KMS-11 (cell line): ENCODE measurements around the gene OR13F1.

Source experiments
- H2AFZ ChIP-seq: fragments of 200-600 bp; sonication (generic); 2 replicates; pipeline ENCODE4 v1.6.1; 2016; ENCODE audit warnings: antibody characterized with exemption, mixed run types, low read depth
- H3K27ac ChIP-seq: fragments of 200-600 bp; sonication (generic); 2 replicates; pipeline ENCODE4 v1.6.1; 2016; ENCODE audit warnings: mild to moderate bottlenecking, mixed run types
- H3K27me3 ChIP-seq: fragments of 200-600 bp; sonication (generic); 2 replicates; pipeline ENCODE4 v1.6.1; 2017; ENCODE audit warnings: mild to moderate bottlenecking, low read depth, mixed run types, moderate library complexity; ENCODE audit not compliant: insufficient read depth
- H3K36me3 ChIP-seq: fragments of 200-600 bp; sonication (generic); 2 replicates; pipeline ENCODE4 v1.6.1; 2017; ENCODE audit warnings: mild to moderate bottlenecking, mixed run types; ENCODE audit not compliant: insufficient read depth
- H3K4me1 ChIP-seq: fragments of 200-600 bp; sonication (generic); 2 replicates; pipeline ENCODE4 v1.6.1; 2016; ENCODE audit warnings: mild to moderate bottlenecking, low read depth, mixed run types; ENCODE audit not compliant: poor library complexity, severe bottlenecking
- H3K4me2 ChIP-seq: fragments of 200-600 bp; sonication (generic); 2 replicates; pipeline ENCODE4 v1.7.0; 2016; ENCODE audit warnings: mild to moderate bottlenecking, mixed run types
- H3K4me3 ChIP-seq: fragments of 200-600 bp; sonication (generic); IDR thresholded peaks from 2 replicates; pipeline ENCODE4 v1.6.1; 2017; ENCODE audit warnings: low read depth, low read length, mixed read lengths; ENCODE audit not compliant: insufficient read depth
- H3K79me2 ChIP-seq: fragments of 200-600 bp; sonication (generic); 2 replicates; pipeline ENCODE4 v1.6.1; 2016; ENCODE audit warnings: low read depth, mixed run types; ENCODE audit not compliant: insufficient read depth
- H3K9ac ChIP-seq: fragments of 200-600 bp; sonication (generic); 2 replicates; pipeline ENCODE4 v1.6.1; 2016; ENCODE audit warnings: mild to moderate bottlenecking, mixed run types
- H4K20me1 ChIP-seq: fragments of 200-600 bp; sonication (generic); 2 replicates; pipeline ENCODE4 v1.6.1; 2016; ENCODE audit warnings: mild to moderate bottlenecking, mixed run types; ENCODE audit not compliant: insufficient read depth
- TF ChIP-seq, protein P1 (sequence below): fragments of 200-600 bp; sonication (generic); conservative IDR thresholded peaks from 2 replicates; pipeline ENCODE4 v1.6.1; 2017; ENCODE audit warnings: low read depth, mild to moderate bottlenecking, antibody characterized with exemption, low read length, moderate library complexity, mixed read lengths

The OR13F1 gene

DNA sequence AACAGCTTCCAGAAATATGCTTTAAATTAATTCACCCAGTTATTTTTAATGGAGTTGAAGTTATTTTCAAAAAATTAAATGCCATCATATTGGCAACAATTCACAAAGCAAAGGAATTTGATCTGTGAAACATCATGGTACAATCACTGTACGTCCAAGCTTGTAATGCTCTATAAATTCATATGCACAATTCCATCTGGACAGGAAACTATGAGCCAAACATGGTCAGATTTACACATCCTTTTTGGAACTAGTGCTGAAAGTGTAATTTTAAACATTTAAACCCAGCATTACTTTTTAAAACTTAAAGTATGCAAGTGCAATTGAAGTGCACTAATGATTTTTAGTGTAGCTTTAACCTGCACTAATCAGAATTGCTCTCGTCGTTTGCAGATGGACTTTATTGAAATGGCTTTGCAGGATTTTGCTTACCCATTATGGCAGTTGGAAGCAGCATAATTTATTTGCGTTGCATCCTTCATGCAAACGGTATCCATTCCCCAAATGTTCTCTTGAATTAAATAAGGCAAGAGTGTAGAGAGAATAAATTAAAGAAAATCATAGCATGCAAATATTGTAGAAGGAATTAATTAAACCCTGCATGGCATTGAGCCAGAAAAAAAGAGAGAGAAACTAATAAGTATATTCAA lies 21.0 kb upstream of the OR13F1 start:
- H3K27me3 ChIP-seq: no peaks in the 10 kb centered on the region
- H2AFZ ChIP-seq: no peak overlapping the region
- no peak overlapping the region for H3K4me2 ChIP-seq
- H3K79me2 ChIP-seq: no peaks in the 10 kb centered on the region
- no peak overlapping the region for H3K27ac ChIP-seq
- no peaks in the 10 kb centered on the region for H3K36me3 ChIP-seq
- H3K9ac ChIP-seq: no peak overlapping the region
- TF ChIP-seq, protein P1, sequence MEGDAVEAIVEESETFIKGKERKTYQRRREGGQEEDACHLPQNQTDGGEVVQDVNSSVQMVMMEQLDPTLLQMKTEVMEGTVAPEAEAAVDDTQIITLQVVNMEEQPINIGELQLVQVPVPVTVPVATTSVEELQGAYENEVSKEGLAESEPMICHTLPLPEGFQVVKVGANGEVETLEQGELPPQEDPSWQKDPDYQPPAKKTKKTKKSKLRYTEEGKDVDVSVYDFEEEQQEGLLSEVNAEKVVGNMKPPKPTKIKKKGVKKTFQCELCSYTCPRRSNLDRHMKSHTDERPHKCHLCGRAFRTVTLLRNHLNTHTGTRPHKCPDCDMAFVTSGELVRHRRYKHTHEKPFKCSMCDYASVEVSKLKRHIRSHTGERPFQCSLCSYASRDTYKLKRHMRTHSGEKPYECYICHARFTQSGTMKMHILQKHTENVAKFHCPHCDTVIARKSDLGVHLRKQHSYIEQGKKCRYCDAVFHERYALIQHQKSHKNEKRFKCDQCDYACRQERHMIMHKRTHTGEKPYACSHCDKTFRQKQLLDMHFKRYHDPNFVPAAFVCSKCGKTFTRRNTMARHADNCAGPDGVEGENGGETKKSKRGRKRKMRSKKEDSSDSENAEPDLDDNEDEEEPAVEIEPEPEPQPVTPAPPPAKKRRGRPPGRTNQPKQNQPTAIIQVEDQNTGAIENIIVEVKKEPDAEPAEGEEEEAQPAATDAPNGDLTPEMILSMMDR: no peak
- no peaks in the 10 kb centered on the region for H4K20me1 ChIP-seq
- no peak overlapping the region for H3K4me3 ChIP-seq
- H3K4me1 ChIP-seq: no peaks in the 10 kb centered on the region

DNA sequence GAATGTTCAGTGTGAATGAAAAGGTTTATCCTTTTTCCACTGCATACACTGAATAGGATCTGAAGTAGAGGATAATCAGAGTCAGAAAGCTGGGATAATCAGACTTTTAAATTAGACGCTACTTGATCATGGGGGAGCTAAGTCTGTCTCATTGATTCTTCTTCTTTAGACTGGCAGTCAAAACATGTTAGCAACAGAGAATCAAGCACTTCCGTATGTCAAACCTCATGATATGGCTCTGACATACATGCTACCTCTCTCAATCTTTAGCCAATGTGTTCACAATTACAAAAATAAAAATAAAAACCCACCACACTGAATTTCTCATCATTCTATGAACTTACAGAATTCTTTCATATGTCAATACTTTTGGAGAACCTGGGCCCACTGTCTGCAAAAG lies 19.0 kb upstream of the OR13F1 start:
- H3K4me3 ChIP-seq: no peak overlapping the region
- H4K20me1 ChIP-seq: no peaks in the 10 kb centered on the region
- H3K9ac ChIP-seq: no peak overlapping the region
- H3K79me2 ChIP-seq: no peaks in the 10 kb centered on the region
- no peaks in the 10 kb centered on the region for H3K36me3 ChIP-seq
- no peak overlapping the region for H2AFZ ChIP-seq
- no peak overlapping the region for H3K27ac ChIP-seq
- no peak overlapping the region for H3K4me2 ChIP-seq
- H3K27me3 ChIP-seq: no peaks in the 10 kb centered on the region
- TF ChIP-seq, protein P1: no peak
- H3K4me1 ChIP-seq: no peaks in the 10 kb centered on the region

DNA sequence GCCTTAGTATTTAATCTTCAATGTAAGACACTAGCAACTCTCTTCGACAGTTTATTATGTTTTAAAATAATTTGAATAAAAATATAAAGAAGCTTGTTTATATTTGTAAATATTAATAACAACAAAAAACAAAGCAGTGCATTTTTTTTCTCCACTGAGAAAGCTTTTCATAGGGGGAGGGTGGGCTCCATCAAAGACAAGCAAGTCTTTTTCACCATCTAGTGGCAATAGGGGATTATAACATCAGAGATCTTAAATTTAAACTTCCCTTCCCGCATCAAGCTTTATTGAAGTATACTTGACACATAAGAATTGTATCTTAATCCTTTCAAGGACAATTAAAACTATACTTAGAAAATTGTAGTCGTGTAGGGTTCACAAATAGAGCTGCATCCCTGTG lies 9.3 kb upstream of the OR13F1 start:
- TF ChIP-seq, protein P1: no peak; the same call in 1 of the 2 replicates
- no peak overlapping the region for H2AFZ ChIP-seq
- H3K4me2 ChIP-seq: no peak overlapping the region
- H3K27me3 ChIP-seq: no peaks in the 10 kb centered on the region
- no peaks in the 10 kb centered on the region for H4K20me1 ChIP-seq
- no peak overlapping the region for H3K9ac ChIP-seq
- no peaks in the 10 kb centered on the region for H3K4me1 ChIP-seq
- H3K79me2 ChIP-seq: no peaks in the 10 kb centered on the region
- H3K36me3 ChIP-seq: no peaks in the 10 kb centered on the region
- no peak overlapping the region for H3K4me3 ChIP-seq
- H3K27ac ChIP-seq: no peak overlapping the region

DNA sequence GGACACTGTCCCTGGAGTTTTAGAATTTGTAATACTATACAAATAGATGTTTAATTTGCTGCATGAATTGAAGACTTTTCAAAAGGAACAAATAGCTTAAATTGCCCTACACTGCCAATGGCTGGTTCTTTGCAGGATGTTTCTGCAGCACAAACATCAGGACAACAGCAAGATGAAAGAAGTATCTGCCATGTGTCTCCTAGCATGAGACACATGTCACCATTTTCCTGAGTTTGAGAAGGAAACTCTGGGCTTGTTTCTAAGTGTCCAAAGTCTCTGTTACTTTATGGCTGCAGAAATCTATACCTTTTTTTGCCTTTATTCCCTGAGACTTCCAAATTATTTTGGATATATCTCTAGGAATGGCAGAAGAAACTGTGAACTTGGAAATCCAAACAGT lies 623 bp upstream of the OR13F1 start:
- Histone ChIP-seq H3K4me3 (no peak overlapping the region), H3K27me3 (no peaks in the 10 kb centered on the region), H3K9ac (no peak overlapping the region), H2AFZ (no peak overlapping the region), H3K79me2 (no peaks in the 10 kb centered on the region), H4K20me1 (no peaks in the 10 kb centered on the region), H3K27ac (no peak overlapping the region), H3K4me2 (no peak overlapping the region), H3K36me3 (no peaks in the 10 kb centered on the region), H3K4me1 (no peaks in the 10 kb centered on the region)
- TF ChIP-seq, protein P1: no peak
